Measurements from ENCODE around the gene PHLPP1.

DNA sequence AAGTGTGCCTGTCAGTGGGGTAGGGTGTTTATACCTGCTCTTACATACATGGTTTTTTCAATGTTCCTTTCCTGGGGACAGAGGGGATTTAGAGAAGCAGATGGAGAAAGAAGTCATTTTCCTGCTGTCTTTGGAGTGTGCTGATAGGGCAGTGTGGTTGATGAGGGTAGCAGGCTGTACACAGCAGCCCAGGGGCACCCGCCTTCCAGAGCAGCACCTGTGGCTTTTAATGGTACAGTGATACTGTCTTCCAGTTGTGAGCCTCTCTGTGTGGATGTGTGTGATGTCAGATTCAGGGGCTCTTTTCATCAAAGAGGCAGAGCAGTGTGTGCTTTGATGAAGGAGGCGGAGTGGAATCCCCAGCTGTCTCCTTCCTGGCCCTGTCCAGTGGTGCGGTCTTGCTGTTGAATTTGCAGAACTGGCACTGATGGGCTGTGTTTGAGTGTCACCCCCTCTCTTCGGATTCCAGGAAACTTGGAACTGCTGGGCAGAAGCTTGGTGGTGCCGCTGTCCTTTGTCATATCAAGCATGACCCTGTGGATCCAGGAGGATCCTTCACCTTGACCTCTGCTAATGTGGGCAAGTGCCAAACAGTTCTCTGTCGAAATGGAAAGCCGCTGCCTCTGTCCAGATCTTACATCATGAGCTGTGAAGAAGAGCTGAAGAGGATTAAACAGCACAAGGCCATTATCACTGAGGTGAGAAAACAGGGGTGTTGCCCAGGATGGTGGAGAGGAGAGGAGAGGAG, 259.8 kb downstream of the PHLPP1 start:
- TF ChIP-seq, protein P1, sequence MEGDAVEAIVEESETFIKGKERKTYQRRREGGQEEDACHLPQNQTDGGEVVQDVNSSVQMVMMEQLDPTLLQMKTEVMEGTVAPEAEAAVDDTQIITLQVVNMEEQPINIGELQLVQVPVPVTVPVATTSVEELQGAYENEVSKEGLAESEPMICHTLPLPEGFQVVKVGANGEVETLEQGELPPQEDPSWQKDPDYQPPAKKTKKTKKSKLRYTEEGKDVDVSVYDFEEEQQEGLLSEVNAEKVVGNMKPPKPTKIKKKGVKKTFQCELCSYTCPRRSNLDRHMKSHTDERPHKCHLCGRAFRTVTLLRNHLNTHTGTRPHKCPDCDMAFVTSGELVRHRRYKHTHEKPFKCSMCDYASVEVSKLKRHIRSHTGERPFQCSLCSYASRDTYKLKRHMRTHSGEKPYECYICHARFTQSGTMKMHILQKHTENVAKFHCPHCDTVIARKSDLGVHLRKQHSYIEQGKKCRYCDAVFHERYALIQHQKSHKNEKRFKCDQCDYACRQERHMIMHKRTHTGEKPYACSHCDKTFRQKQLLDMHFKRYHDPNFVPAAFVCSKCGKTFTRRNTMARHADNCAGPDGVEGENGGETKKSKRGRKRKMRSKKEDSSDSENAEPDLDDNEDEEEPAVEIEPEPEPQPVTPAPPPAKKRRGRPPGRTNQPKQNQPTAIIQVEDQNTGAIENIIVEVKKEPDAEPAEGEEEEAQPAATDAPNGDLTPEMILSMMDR (conservative IDR thresholded peaks at IDR 0.05; ENCODE audit: low read length), result no peak
- TF ChIP-seq EZH2phosphoT487 (IDR thresholded peaks at IDR 0.05; ENCODE audit: borderline replicate concordance), result no peak
